Measurements from ENCODE around the gene RNF223.

The RNF223 gene

GRCh38 chr1:1119272-1119890 is 45.3 kb upstream of the RNF223 start:
- TF ChIP-seq CTCF (conservative IDR thresholded peaks at IDR 0.05; ENCODE audit: control insufficient read depth, insufficient read depth, low read depth, low read length), result no peak
- H3K4me3 ChIP-seq (ENCODE audit: control insufficient read depth, low read depth, low read length), result no peak overlapping the region
- DNase-seq (ENCODE audit: low read depth), result no peak

- DNase-seq (ENCODE audit: low read depth), result no peak
- no peak for TF ChIP-seq CTCF (conservative IDR thresholded peaks at IDR 0.05; ENCODE audit: control insufficient read depth, insufficient read depth, low read depth, low read length)
- H3K4me3 ChIP-seq (ENCODE audit: control insufficient read depth, low read depth, low read length), result no peak overlapping the region
Observed at GRCh38 chr1:1118876-1119220, 44.7 kb upstream of the RNF223 start.

- no peak for DNase-seq (ENCODE audit: low read depth)
- TF ChIP-seq CTCF (conservative IDR thresholded peaks at IDR 0.05; ENCODE audit: control insufficient read depth, insufficient read depth, low read depth, low read length), result no peak
- no peak overlapping the region for H3K4me3 ChIP-seq (ENCODE audit: control insufficient read depth, low read depth, low read length)
Observed at GRCh38 chr1:1118011-1118875, 44.1 kb upstream of the RNF223 start.

- no peak for TF ChIP-seq CTCF (conservative IDR thresholded peaks at IDR 0.05; ENCODE audit: control insufficient read depth, insufficient read depth, low read depth, low read length)
- no peak overlapping the region for H3K4me3 ChIP-seq (ENCODE audit: control insufficient read depth, low read depth, low read length)
- DNase-seq (ENCODE audit: low read depth), result no peak
Observed at GRCh38 chr1:1117469-1117831, 43.3 kb upstream of the RNF223 start.

GRCh38 chr1:1116701-1117468 is 42.8 kb upstream of the RNF223 start:
- no peak for TF ChIP-seq CTCF (conservative IDR thresholded peaks at IDR 0.05; ENCODE audit: control insufficient read depth, insufficient read depth, low read depth, low read length)
- peak overlapping the region; percentile 40 for H3K4me3 ChIP-seq (ENCODE audit: control insufficient read depth, low read depth, low read length)
- DNase-seq (ENCODE audit: low read depth), result no peak

- TF ChIP-seq CTCF (conservative IDR thresholded peaks at IDR 0.05; ENCODE audit: control insufficient read depth, insufficient read depth, low read depth, low read length), result no peak
- H3K4me3 ChIP-seq (ENCODE audit: control insufficient read depth, low read depth, low read length), result peak within 1 kb of the TSS; percentile 61
- DNase-seq (ENCODE audit: low read depth), result peak; percentile 96
Observed at GRCh38 chr1:1115786-1116700, 41.9 kb upstream of the RNF223 start, which contains the start of gene C1orf159. Gene C1orf159 (minus strand): TSS chr1:1116089. CDS start chr1:1091543, 24,546 bp downstream.
